HL-60 (cell line): Measurements from ENCODE around the gene MAP2K2.

Experiments
- DNase-seq, 2 experiments: peaks; one replicate each; pipeline ENCODE4 v3.0.0-alpha.2; 2010 to 2020; ENCODE audit warnings: low read depth in 1 of 2, low spot score in 1 of 2
- H3K27ac ChIP-seq: fragments of 250-450 bp; sonication (Bioruptor Pico); replicated peaks from 2 replicates; pipeline ENCODE4 v1.5.1; 2020; ENCODE audit warnings: mild to moderate bottlenecking, moderate library complexity
- H3K27me3 ChIP-seq: fragments of 250-450 bp; sonication (Bioruptor Pico); 2 replicates; pipeline ENCODE4 v1.5.1; 2021; ENCODE audit warnings: mild to moderate bottlenecking, moderate library complexity; ENCODE audit not compliant: insufficient read depth, poor library complexity, severe bottlenecking
- H3K4me3 ChIP-seq: replicated peaks from 2 replicates; pipeline ENCODE4 v1.5.1; 2011; ENCODE audit warnings: mild to moderate bottlenecking, control low read depth, low read length; ENCODE audit not compliant: insufficient read depth
- GABPA ChIP-seq: IDR thresholded peaks from 2 replicates; pipeline ENCODE4 v1.6.1; 2012; ENCODE audit warnings: low read depth
- POLR2AphosphoS5 ChIP-seq: IDR thresholded peaks from 2 replicates; pipeline ENCODE4 v1.6.1; 2012; ENCODE audit warnings: low read depth
- SPI1 ChIP-seq: IDR thresholded peaks from 2 replicates; pipeline ENCODE4 v1.6.1; 2012; ENCODE audit warnings: low read depth, mild to moderate bottlenecking, borderline replicate concordance
- TF ChIP-seq, protein P1 (sequence below): IDR thresholded peaks from 2 replicates; pipeline ENCODE4 v1.6.1; 2012; ENCODE audit warnings: low read depth; ENCODE audit not compliant: insufficient replicate concordance
- TF ChIP-seq, protein P2 (sequence below): IDR thresholded peaks from one replicate; pipeline ENCODE4 v1.5.1; 2011; ENCODE audit warnings: low read length, control low read depth, inconsistent platforms; ENCODE audit not compliant: insufficient read depth

The MAP2K2 gene

DNA sequence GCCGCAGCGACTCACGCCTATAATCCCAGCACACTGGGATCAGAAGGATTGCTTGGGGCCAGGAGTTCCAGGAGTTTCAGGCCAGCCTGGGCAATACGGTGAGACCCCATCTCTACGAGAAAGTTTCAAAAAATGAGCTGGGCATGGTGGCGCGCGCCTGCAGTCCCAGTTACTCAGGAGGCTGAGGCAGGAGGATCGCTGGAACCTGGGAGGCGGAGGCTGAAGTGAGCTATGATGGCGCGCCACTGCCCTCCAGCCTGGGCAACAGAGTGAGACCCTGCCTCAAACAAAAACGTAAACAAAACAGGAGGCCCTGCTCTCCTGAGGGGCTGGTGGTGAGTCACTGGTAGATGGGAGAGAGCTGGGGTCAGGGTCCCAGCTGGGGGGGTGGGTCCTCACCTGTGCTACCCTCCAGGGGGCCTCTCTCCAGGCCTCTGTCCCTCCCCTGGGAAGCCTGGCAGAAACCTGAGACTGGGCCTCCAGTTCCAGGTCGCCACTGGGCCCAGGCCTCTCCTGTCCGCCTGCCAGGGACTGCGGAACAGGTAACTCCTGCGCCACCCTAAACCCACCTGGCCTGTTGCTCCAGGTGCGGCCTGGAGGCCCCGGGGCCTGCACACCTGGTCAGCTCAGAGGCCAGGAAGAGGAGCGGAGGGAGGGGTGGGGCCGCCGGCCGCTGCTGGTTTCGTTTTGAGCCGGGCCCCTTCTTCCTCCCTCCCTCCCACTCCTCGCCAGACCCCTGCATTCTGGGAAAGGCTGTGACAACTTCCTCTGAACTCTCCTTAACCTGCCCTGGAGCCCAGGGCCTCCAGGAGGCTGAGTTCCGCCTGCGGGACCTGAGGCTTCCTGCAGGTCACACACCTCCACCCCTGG is 40.0 kb downstream of the MAP2K2 start:
- H3K27me3 ChIP-seq = no peaks in the 10 kb centered on the region
- peak; percentile 9; the same call in 1 of the 2 replicates for TF ChIP-seq SPI1
- no peak for TF ChIP-seq POLR2AphosphoS5
- peak overlapping the region; percentile 35 for H3K27ac ChIP-seq
- peak in 1 of 2 experiments; percentile 57 for DNase-seq
- no peak overlapping the region for H3K4me3 ChIP-seq

DNA sequence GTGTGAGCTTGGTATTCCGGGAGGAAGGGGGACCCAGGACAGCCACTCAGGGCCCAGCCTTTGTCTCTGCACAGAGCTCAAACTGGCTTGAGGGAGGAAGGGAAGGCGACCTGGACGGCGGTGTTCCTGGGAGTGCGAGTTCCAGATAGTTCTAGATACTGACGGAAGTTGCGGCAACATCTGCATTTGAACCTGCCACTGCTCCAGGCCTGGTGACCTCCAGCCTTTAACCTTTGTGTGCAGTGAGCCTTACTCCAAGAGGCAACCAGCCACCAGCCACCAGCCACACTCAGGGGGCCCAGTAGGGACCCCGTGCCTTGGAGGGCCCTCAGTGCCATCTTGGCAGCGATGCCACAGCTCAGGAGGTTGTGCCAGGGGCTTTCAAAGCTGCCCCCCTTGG is 41.8 kb downstream of the MAP2K2 start:
- Histone ChIP-seq H3K27me3 (no peaks in the 10 kb centered on the region), H3K27ac (no peak overlapping the region), H3K4me3 (no peak overlapping the region)
- no peak for DNase-seq
- no peak for TF ChIP-seq POLR2AphosphoS5
- TF ChIP-seq, protein P1, sequence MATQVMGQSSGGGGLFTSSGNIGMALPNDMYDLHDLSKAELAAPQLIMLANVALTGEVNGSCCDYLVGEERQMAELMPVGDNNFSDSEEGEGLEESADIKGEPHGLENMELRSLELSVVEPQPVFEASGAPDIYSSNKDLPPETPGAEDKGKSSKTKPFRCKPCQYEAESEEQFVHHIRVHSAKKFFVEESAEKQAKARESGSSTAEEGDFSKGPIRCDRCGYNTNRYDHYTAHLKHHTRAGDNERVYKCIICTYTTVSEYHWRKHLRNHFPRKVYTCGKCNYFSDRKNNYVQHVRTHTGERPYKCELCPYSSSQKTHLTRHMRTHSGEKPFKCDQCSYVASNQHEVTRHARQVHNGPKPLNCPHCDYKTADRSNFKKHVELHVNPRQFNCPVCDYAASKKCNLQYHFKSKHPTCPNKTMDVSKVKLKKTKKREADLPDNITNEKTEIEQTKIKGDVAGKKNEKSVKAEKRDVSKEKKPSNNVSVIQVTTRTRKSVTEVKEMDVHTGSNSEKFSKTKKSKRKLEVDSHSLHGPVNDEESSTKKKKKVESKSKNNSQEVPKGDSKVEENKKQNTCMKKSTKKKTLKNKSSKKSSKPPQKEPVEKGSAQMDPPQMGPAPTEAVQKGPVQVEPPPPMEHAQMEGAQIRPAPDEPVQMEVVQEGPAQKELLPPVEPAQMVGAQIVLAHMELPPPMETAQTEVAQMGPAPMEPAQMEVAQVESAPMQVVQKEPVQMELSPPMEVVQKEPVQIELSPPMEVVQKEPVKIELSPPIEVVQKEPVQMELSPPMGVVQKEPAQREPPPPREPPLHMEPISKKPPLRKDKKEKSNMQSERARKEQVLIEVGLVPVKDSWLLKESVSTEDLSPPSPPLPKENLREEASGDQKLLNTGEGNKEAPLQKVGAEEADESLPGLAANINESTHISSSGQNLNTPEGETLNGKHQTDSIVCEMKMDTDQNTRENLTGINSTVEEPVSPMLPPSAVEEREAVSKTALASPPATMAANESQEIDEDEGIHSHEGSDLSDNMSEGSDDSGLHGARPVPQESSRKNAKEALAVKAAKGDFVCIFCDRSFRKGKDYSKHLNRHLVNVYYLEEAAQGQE = no peak
- TF ChIP-seq, protein P2, sequence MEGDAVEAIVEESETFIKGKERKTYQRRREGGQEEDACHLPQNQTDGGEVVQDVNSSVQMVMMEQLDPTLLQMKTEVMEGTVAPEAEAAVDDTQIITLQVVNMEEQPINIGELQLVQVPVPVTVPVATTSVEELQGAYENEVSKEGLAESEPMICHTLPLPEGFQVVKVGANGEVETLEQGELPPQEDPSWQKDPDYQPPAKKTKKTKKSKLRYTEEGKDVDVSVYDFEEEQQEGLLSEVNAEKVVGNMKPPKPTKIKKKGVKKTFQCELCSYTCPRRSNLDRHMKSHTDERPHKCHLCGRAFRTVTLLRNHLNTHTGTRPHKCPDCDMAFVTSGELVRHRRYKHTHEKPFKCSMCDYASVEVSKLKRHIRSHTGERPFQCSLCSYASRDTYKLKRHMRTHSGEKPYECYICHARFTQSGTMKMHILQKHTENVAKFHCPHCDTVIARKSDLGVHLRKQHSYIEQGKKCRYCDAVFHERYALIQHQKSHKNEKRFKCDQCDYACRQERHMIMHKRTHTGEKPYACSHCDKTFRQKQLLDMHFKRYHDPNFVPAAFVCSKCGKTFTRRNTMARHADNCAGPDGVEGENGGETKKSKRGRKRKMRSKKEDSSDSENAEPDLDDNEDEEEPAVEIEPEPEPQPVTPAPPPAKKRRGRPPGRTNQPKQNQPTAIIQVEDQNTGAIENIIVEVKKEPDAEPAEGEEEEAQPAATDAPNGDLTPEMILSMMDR = no peak
- no peak for TF ChIP-seq SPI1
- no peak for TF ChIP-seq GABPA

DNA sequence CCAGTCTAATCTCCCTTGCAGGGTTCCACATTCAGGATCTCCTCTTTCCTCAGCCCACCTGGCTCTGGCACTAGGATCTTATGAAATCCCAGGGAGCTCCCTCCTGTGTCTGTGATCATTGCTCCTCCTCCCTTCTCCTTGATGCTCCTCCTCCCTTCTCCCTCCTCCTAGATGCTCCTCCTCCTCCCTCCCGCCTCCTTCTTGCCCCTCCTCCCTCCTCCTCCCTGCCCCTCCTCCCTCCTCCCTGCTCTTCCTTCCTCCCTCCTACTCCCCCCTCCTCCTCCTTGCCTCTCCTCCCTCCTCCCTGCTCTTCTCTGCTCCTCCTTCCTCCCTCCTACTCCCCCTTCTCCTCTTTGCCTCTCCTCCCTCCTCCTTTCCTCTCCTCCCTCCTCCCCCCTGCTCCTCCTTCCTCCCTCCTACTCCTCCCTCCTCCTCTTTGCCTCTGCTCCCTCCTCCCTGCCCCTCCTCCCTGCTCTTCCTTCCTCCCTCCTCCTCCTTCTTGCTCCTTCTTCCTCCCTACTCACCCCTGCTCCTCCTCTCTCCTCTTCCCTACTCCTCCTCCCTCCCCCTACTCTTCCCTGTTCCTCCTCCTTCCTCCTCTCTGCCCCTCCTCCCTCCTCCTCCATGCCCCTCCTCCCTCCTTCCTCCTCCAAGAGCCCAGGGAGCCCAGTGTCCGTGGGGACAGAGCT is 42.3 kb downstream of the MAP2K2 start:
- TF ChIP-seq SPI1 = no peak
- TF ChIP-seq, protein P2 = no peak
- TF ChIP-seq, protein P1 = no peak
- TF ChIP-seq POLR2AphosphoS5 = no peak
- TF ChIP-seq GABPA = no peak
- H3K27ac ChIP-seq = no peak overlapping the region

DNA sequence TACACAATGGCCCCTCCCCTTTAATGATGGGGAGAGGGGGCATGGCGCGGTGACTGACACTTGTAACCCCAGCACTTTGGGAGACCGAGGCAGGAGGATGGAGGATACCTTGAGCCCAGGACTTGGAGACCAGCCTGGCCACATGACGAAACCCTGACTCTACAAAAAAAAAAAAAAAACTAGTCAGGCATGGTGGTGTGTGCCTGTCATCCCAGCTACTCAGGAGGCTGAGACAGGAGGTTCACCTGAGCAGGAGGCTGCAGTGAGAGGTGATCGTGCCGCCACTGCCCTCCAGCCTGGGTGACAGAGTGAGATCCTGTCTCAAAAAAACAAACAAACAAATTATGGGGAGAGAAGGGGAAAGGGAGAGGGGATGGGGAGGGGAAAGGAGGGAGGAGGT is 43.4 kb downstream of the MAP2K2 start:
- DNase-seq = no peak
- TF ChIP-seq GABPA (no peak), POLR2AphosphoS5 (no peak), SPI1 (no peak)
- TF ChIP-seq, protein P1 = no peak
- TF ChIP-seq, protein P2 = no peak
- H3K27ac ChIP-seq = no peak overlapping the region
- no peak overlapping the region for H3K4me3 ChIP-seq
- no peaks in the 10 kb centered on the region for H3K27me3 ChIP-seq

More for the DNA sequence above, 42.3 kb downstream of the MAP2K2 start:
- H3K27me3 ChIP-seq = no peaks in the 10 kb centered on the region
- DNase-seq = peak in 1 of 2 experiments; percentile 65
- no peak overlapping the region for H3K4me3 ChIP-seq
